MM.1S (cell line): ENCODE data around the gene GYS2.

Experiments
- DNase-seq: peaks from one replicate; pipeline ENCODE4 v3.0.0-alpha.2; 2015
- H2AFZ ChIP-seq: fragments of 300-600 bp; sonication (generic); 2 replicates; pipeline ENCODE4 v1.6.0; 2016; ENCODE audit warnings: antibody characterized with exemption, low read length
- H3F3A ChIP-seq: fragments of 300-600 bp; sonication (generic); 2 replicates; pipeline ENCODE4 v1.6.1; 2016; ENCODE audit warnings: mild to moderate bottlenecking, antibody characterized with exemption, low read length, moderate library complexity, mixed read lengths; ENCODE audit not compliant: insufficient read depth
- H3K27ac ChIP-seq: fragments of 300-600 bp; sonication (generic); 2 replicates; pipeline ENCODE4 v1.5.1; 2016; ENCODE audit warnings: mild to moderate bottlenecking, low read length
- H3K27me3 ChIP-seq: fragments of 300-600 bp; sonication (generic); replicated peaks from 2 replicates; pipeline ENCODE4 v1.6.0; 2016; ENCODE audit warnings: low read length; ENCODE audit not compliant: insufficient read depth
- H3K36me3 ChIP-seq: fragments of 300-600 bp; sonication (generic); replicated peaks from 2 replicates; pipeline ENCODE4 v1.6.1; 2016; ENCODE audit warnings: mild to moderate bottlenecking, low read length, mixed read lengths; ENCODE audit not compliant: insufficient read depth
- H3K4me1 ChIP-seq: fragments of 300-600 bp; sonication (generic); 2 replicates; pipeline ENCODE4 v1.6.1; 2016; ENCODE audit warnings: low read length, mixed read lengths
- H3K4me2 ChIP-seq: fragments of 300-600 bp; sonication (generic); 2 replicates; pipeline ENCODE4 v1.6.0; 2016; ENCODE audit warnings: low read depth, low read length
- H3K4me3 ChIP-seq: fragments of 300-600 bp; sonication (generic); 2 replicates; pipeline ENCODE4 v1.5.1; 2016; ENCODE audit warnings: low read length, mixed read lengths
- H3K79me2 ChIP-seq: fragments of 300-600 bp; sonication (generic); 2 replicates; pipeline ENCODE4 v1.6.1; 2016; ENCODE audit warnings: mixed run types, low read length, mixed read lengths
- H3K9ac ChIP-seq: fragments of 300-600 bp; sonication (generic); 2 replicates; pipeline ENCODE4 v1.6.1; 2016; ENCODE audit warnings: low read length, mixed read lengths
- H3K9me2 ChIP-seq: fragments of 300-600 bp; sonication (generic); replicated peaks from 2 replicates; pipeline ENCODE4 v1.6.1; 2016; ENCODE audit warnings: mild to moderate bottlenecking, low read length, mixed read lengths; ENCODE audit not compliant: insufficient read depth
- H3K9me3 ChIP-seq: fragments of 300-600 bp; sonication (generic); replicated peaks from 2 replicates; pipeline ENCODE4 v1.6.1; 2016; ENCODE audit warnings: mild to moderate bottlenecking, low read length, mixed read lengths; ENCODE audit not compliant: insufficient read depth
- H4K20me1 ChIP-seq: fragments of 300-600 bp; sonication (generic); 2 replicates; pipeline ENCODE4 v1.6.1; 2016; ENCODE audit warnings: mild to moderate bottlenecking, low read length, moderate library complexity, mixed read lengths; ENCODE audit not compliant: insufficient read depth
- CTCF ChIP-seq: fragments of 300-600 bp; sonication (generic); IDR thresholded peaks from 2 replicates; pipeline ENCODE4 v1.5.1; 2016; ENCODE audit warnings: antibody characterized with exemption, low read length, mixed read lengths
- EZH2 ChIP-seq: fragments of 300-600 bp; sonication (generic); optimal IDR thresholded peaks from 2 replicates; pipeline ENCODE3; 2017; ENCODE audit warnings: low read depth, mild to moderate bottlenecking, antibody characterized with exemption, low read length, mixed read lengths
- EZH2phosphoT487 ChIP-seq: fragments of 300-600 bp; sonication (generic); IDR thresholded peaks from 2 replicates; pipeline ENCODE4 v1.6.1; 2018; ENCODE audit warnings: antibody characterized with exemption, low read length

The GYS2 gene

GRCh38 chr12:21644516-21644915 lies 39.9 kb upstream of the GYS2 start:
- no peak for TF ChIP-seq EZH2
- TF ChIP-seq CTCF, result no peak
- no peak for TF ChIP-seq EZH2phosphoT487
- Histone ChIP-seq H3K27me3 (no peaks in the 10 kb centered on the region), H3K9me2 (no peaks in the 10 kb centered on the region), H3K79me2 (peaks cover 76% of the 10 kb centered on the region), H2AFZ (no peak overlapping the region), H4K20me1 (peaks cover 12% of the 10 kb centered on the region; the same call in 1 of the 2 replicates), H3K9ac (no peak overlapping the region), H3K4me2 (no peak overlapping the region), H3K9me3 (no peaks in the 10 kb centered on the region), H3K36me3 (peaks cover 22% of the 10 kb centered on the region; the same call in 1 of the 2 replicates), H3F3A (no peaks in the 10 kb centered on the region), H3K4me3 (no peak overlapping the region), H3K4me1 (no peaks in the 10 kb centered on the region), H3K27ac (no peak overlapping the region)
- no peak for DNase-seq

- Histone ChIP-seq H3K79me2 (peaks cover 73% of the 10 kb centered on the region), H3K36me3 (peaks cover 27% of the 10 kb centered on the region; the same call in 1 of the 2 replicates), H3K9me3 (no peaks in the 10 kb centered on the region), H3K27ac (no peak overlapping the region), H4K20me1 (peaks cover 12% of the 10 kb centered on the region; the same call in 1 of the 2 replicates), H3K4me1 (no peaks in the 10 kb centered on the region), H2AFZ (no peak overlapping the region), H3K4me3 (no peak overlapping the region), H3K27me3 (no peaks in the 10 kb centered on the region), H3K9ac (no peak overlapping the region), H3K9me2 (no peaks in the 10 kb centered on the region), H3K4me2 (no peak overlapping the region), H3F3A (no peaks in the 10 kb centered on the region)
- no peak for DNase-seq
- no peak for TF ChIP-seq CTCF
- TF ChIP-seq EZH2, result no peak
- TF ChIP-seq EZH2phosphoT487, result no peak
Measured at GRCh38 chr12:21643758-21644157, 39.1 kb upstream of the GYS2 start.

GRCh38 chr12:21642707-21643389 lies 38.2 kb upstream of the GYS2 start:
- Histone ChIP-seq H3K27ac (no peak overlapping the region), H3K9ac (no peak overlapping the region), H3K27me3 (no peaks in the 10 kb centered on the region), H3F3A (no peaks in the 10 kb centered on the region), H3K9me3 (no peaks in the 10 kb centered on the region), H2AFZ (no peak overlapping the region), H3K36me3 (peaks cover 29% of the 10 kb centered on the region; the same call in 1 of the 2 replicates), H3K4me3 (no peak overlapping the region), H3K79me2 (peaks cover 64% of the 10 kb centered on the region), H3K4me1 (no peaks in the 10 kb centered on the region), H3K9me2 (no peaks in the 10 kb centered on the region), H3K4me2 (no peak overlapping the region), H4K20me1 (peaks cover 12% of the 10 kb centered on the region; the same call in 1 of the 2 replicates)
- TF ChIP-seq EZH2phosphoT487, result no peak
- TF ChIP-seq CTCF, result no peak
- TF ChIP-seq EZH2, result no peak
- DNase-seq, result no peak
